ENCODE data around the gene BMP2K.

Gene BMP2K

GRCh38 chr4:78776079-78776728, at the start of gene BMP2K:
Gene BMP2K, plus strand, starts transcription at chr4:78776350. Its CDS starts 194 bp downstream, at chr4:78776544.
- peak; percentile 53 for DNase-seq

- DNase-seq = no peak
Observed at GRCh38 chr4:78726546-78726945, 49.6 kb upstream of the BMP2K start.

GRCh38 chr4:78732332-78733104, 43.6 kb upstream of the BMP2K start:
- no peak for DNase-seq

GRCh38 chr4:78734441-78735162, 41.5 kb upstream of the BMP2K start:
- DNase-seq = no peak

- DNase-seq = no peak
Observed at GRCh38 chr4:78735697-78736096, 40.5 kb upstream of the BMP2K start.

- no peak for DNase-seq
Observed at GRCh38 chr4:78737035-78737434, 39.1 kb upstream of the BMP2K start.

- DNase-seq = no peak
Observed at GRCh38 chr4:78737973-78738372, 38.2 kb upstream of the BMP2K start.

GRCh38 chr4:78742300-78742699, 33.9 kb upstream of the BMP2K start:
- DNase-seq = no peak

- DNase-seq = no peak
Observed at GRCh38 chr4:78747475-78747922, 28.7 kb upstream of the BMP2K start.

GRCh38 chr4:78748381-78748780, 27.8 kb upstream of the BMP2K start:
- no peak for DNase-seq

GRCh38 chr4:78749258-78749971, 26.7 kb upstream of the BMP2K start:
- no peak for DNase-seq

- no peak for DNase-seq
Observed at GRCh38 chr4:78749972-78750727, 26.0 kb upstream of the BMP2K start.

- DNase-seq = no peak
Observed at GRCh38 chr4:78753091-78753490, 23.1 kb upstream of the BMP2K start.

- DNase-seq = no peak
Observed at GRCh38 chr4:78754872-78755271, 21.3 kb upstream of the BMP2K start.

- no peak for DNase-seq
Observed at GRCh38 chr4:78756137-78756536, 20.0 kb upstream of the BMP2K start.

GRCh38 chr4:78756776-78757175, 19.4 kb upstream of the BMP2K start:
- no peak for DNase-seq

- no peak for DNase-seq
Observed at GRCh38 chr4:78757574-78757973, 18.6 kb upstream of the BMP2K start.

GRCh38 chr4:78758085-78758484, 18.1 kb upstream of the BMP2K start:
- DNase-seq = no peak

GRCh38 chr4:78762529-78762928, 13.6 kb upstream of the BMP2K start:
- DNase-seq = no peak

GRCh38 chr4:78763251-78763650, 12.9 kb upstream of the BMP2K start:
- no peak for DNase-seq

- DNase-seq = no peak
Observed at GRCh38 chr4:78763763-78764387, 12.3 kb upstream of the BMP2K start.

GRCh38 chr4:78764498-78764961, 11.6 kb upstream of the BMP2K start:
- no peak for DNase-seq

Data from NCI-H1694 treated with DMSO at 0.1 percent for 48 hours (cell line).